Measurements from ENCODE around the gene MAP2K1.

GRCh38 chr15:66430627-66431255 is 44.0 kb downstream of the MAP2K1 start:
- TF ChIP-seq CTCF (IDR thresholded peaks at IDR 0.05) (no peak), POLR2A (IDR thresholded peaks at IDR 0.05) (no peak)
